GM12801 (cell line): ENCODE results near the gene KRTDAP.

Source experiments
- TF ChIP-seq, protein P1 (sequence below): IDR thresholded peaks from one replicate; pipeline ENCODE4 v1.5.1; 2011; ENCODE audit warnings: control low read depth; ENCODE audit not compliant: insufficient read length; ENCODE audit errors: extremely low read depth

Gene KRTDAP

DNA sequence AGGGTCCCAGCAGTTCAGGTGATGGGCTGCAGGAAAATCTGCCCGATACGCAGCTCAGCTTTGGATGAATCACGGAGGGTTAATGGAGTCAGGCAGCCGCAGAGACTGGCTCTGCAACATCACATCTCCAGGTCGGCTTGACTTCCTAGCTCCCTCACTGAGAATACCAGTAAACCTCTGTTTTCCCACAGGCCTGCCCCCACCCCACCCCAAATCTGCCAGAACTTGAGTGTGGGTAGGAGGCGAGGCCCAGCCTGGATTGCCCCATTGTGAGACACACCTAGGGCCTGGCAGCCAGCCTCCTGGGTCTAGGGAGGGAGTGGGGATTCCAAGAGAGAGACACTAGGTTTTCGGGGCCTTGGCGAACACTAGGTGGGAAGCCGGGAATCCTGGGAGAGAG lies 3.7 kb upstream of the KRTDAP start:
- TF ChIP-seq, protein P1, sequence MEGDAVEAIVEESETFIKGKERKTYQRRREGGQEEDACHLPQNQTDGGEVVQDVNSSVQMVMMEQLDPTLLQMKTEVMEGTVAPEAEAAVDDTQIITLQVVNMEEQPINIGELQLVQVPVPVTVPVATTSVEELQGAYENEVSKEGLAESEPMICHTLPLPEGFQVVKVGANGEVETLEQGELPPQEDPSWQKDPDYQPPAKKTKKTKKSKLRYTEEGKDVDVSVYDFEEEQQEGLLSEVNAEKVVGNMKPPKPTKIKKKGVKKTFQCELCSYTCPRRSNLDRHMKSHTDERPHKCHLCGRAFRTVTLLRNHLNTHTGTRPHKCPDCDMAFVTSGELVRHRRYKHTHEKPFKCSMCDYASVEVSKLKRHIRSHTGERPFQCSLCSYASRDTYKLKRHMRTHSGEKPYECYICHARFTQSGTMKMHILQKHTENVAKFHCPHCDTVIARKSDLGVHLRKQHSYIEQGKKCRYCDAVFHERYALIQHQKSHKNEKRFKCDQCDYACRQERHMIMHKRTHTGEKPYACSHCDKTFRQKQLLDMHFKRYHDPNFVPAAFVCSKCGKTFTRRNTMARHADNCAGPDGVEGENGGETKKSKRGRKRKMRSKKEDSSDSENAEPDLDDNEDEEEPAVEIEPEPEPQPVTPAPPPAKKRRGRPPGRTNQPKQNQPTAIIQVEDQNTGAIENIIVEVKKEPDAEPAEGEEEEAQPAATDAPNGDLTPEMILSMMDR: no peak

DNA sequence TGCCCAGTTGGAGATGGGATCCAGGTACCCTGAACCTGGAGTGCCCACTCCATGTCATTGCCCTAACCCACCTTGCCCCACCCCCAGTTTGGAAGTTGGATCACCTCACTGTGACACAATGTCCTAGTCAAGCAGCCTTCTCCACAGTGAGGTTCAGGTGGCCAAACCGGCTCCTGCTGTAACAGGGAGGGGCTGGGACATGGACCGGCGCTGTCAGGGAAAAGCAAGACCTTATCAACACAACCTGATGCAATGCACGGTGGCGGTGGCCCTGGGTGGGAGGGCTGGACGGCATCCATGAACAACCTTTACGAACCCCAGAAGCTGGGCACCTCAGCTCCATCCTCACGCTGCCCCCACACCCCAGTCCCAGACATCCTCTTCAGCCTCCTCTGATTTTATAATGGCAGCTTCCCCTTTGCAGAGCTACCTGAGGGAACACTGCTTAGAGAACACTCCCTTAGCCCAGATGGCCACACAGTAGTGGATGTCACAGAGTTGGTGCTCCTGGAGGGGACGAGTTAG lies 1.6 kb upstream of the KRTDAP start:
- TF ChIP-seq, protein P1: no peak

DNA sequence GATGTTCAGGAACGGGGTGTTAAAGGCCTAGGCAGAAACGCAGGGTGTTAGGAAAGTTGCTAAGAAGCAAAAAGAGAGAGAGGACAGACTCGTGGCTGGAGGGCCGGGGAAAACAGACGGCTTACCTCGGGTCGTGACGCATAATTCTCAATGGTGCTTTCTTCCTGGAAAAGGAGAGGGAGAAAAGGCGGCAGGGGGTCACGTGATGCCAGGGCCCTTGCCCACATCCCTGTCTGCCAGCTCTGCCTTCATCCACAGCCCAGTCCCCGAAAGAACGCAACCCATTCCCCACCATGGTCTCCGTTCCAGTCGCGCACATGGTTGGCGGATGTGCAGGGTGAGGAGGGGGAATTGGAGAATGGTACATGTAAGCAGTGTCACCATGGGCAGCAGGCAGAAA lies 1.6 kb downstream of the KRTDAP start:
- TF ChIP-seq, protein P1: no peak

DNA sequence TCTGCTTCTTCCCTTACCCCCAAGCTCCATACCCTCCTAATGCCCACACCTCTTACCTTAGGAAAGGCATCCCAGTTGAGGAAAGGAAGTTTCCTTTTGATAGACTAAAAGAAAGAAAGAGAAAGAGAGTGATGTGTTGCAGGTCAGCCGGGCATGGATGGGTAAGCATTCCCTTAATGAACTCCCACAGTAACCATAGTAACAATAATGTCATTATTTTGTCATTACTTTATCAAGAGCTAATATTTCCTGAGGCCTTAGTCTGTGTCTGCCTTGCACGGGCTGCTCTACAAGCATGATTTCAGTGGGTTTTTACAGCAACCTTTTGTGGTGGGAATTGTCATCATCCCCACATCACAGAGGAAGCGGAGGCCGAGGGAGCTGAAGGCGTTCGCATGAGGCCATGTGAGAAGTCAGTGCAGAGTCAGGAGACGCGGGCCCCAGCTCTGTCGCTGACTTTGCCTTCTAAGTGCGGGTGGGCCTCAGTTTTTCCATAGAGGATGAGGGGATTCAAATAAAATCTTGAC lies 2.5 kb downstream of the KRTDAP start:
- TF ChIP-seq, protein P1: no peak

DNA sequence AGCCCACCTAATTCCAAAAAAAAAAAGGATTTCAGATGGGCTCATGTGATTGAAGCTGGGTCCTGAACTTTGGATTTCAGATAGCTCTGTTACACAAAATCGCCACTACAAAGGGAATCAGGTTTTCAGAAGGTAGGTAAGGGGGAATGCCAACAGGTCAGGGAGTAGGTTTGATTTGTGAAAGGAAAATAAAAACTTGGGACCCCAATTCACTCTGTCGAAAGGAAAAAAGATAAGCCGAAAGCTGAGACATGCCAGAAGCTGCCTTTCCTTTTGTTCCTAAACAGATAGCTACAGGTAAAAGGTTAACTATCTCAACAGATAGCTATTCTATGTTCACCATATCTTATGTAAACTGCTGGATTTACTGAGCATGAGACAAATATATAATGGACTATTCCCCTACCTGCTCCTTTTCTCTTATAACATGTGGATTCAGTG lies 4.0 kb downstream of the KRTDAP start:
- TF ChIP-seq, protein P1: no peak

DNA sequence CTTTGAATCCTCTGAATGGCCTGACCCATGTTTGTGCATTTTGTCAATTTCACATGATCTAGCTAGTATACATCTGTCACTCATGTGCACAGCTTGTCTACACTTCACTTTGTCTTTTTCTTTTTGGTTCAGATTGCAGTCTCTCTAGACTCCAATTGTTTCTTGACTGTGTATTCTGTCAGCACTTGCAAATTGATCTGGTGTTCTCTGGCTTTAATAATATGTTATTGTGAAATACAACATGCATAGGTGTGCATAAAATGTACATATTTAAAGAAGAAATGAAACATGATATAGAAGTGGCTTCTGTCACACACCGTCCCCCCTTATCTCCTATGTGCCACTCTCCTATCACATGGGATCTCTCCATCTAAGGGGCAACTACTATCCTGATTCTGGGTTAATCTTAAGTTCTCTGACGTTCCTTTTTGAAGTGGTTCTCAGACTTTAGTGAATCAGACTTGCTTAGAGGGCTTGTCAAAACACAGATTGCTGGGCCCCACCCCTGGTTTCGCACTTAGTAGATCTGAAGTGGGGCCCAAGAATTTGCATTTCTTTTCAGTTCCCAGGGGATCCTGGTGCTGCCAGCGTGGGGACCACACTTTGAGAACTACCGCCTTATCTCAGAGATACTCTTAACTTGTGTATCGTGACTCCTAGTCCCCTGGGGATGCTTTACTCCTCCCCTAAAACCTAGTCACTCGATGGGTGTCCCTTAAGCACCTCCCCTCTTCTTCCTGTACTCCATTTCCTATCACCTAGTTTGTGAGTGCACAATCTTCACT lies 5.8 kb downstream of the KRTDAP start:
- TF ChIP-seq, protein P1: no peak

DNA sequence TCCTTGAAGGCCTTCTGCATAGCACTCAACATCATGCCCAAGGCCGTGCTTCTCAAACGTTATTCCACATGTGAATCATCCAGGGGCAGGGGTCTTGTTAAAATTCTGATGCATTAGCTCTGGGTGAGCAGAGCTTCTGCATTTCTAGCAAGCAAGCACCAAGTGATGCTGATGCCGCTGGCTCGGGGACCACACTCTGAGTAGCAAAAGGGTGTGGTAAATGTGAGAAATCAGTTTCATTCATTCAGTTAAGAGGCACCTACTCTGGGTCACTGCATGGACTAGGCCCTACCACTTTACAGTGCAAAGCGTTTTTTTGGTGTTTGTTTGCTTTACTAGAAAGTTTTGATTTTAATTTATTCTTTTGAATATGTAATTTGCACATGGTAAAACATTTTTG lies 7.2 kb downstream of the KRTDAP start:
- TF ChIP-seq, protein P1: no peak
